GM19455 (cell line): ENCODE measurements around the gene PTGIR.

Experiments used
- ATAC-seq: cut with Tn5 transposase; IDR thresholded peaks from one replicate; pipeline ENCODE4 v1.9.1; 2021; ENCODE audit not compliant: unreplicated experiment

PTGIR gene

DNA sequence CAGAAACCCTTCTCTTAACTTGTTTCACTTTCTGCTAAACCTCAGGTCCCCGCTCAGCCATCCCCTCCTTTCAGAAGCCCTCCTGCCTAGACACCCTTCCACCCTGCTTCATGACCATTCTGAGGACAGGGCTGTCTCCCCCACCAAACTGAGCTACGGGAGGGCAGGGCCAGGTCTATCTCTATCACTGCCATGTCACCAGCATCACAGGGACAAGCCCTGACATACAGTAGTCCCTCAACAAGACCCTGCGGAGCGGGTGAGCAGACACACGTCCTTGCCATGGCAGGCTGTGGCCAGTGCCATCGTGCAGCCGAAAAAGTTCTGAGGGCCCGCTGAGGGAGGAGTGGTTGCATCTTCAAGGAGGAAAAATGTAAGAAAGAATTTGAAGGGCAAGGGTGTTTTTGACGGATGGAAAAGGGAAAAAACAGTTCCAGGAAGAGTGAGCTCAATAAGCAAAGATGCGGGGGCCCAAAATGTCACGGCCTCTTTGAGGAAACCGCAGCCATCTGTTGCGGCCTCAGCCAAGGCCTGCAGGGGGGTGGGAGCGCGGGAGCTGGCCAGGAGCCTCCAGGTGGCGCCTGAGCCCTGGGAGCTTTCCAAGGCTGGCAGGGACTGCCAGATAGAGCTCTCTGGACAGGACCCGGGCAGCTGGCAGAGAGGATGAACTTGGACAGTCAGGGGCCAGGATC is 8.1 kb downstream of the PTGIR start:
- ATAC-seq = no peak

DNA sequence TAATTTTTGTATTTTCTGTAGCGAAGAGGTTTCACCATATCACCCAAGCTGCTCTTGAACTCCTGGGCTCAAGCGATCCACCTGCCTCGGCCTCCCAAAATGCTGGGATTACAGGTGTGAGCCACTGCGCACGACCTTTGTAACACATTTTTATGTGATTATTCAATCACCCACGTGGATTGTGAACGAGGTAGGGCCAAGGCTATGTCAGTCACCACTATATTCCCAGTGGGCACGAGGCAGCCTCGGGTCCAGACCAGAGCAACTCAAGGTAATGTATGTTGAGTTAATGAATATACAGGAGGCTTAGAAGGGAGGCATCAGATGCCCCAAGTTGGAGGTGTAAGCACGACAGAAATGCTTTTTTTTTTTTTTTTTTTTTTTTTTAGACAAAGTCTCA is 8.9 kb downstream of the PTGIR start:
- no peak for ATAC-seq

DNA sequence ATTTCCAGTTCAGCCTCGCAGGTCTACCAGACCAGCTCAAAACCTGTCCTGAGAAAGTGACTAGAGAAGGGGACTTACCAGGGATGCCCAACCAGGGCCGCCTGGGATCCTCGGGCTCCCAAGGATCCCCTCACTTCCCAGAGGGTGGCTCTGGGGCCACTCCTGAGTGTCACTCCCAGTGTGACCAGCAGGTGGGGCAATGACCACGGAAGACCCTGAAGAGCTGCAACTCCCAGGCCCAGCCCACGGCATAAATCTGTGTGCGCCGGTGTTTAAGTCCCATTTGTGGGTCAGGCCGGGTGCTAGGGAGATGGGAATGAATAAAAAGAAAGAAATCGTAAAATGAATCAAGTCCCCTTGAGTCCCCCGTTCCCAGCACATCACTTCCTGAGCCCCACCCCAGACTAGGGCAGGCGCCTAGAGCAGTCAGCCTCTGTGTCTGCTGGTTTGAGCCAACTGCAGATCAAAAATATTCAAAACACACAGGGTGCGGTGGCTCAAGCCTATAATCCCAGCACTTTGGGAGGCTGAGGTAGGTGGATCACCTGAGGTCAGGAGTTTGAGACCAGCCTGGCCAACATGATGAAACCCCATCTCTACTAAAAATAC is 10.7 kb downstream of the PTGIR start:
- no peak for ATAC-seq

DNA sequence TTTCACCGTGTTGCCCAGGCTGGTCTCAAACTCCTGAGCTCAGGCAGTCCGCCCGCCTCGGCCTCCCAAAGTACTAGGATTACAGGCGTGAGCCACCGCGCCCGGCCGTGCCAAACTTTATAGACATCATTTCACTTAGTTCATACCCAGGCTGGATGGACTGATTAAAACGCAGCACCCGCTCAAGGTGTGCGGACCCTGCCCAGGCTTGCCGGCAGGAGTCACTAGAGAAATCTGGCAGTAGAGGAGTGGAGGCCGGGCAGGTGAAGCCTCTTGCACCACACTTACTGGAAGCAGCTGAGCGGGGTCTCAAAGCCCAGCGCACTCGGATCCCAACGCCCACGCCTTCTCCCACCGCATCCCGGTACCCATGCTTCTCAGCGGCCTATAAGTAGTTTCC is 11.4 kb downstream of the PTGIR start:
- ATAC-seq = no peak

DNA sequence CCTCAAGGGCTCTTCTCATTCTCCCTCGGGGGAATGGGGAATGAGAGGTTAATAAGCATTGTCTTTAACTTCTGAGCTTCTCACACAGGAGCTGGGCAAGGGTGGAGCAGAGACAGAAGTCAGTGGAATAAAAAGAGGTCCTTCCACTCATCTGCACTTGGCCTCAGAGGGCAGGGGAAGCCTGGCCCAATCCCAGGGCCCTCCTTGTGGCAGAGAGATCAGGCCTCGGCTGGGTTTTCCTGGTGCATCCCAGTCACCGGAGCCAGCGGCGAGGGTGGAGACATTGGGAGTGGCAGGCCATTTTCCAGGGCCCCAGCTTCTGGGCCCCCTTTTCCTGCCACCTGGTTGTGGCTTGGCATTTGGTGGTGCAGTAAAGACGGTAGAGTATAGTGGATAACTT is 13.1 kb downstream of the PTGIR start:
- no peak for ATAC-seq

DNA sequence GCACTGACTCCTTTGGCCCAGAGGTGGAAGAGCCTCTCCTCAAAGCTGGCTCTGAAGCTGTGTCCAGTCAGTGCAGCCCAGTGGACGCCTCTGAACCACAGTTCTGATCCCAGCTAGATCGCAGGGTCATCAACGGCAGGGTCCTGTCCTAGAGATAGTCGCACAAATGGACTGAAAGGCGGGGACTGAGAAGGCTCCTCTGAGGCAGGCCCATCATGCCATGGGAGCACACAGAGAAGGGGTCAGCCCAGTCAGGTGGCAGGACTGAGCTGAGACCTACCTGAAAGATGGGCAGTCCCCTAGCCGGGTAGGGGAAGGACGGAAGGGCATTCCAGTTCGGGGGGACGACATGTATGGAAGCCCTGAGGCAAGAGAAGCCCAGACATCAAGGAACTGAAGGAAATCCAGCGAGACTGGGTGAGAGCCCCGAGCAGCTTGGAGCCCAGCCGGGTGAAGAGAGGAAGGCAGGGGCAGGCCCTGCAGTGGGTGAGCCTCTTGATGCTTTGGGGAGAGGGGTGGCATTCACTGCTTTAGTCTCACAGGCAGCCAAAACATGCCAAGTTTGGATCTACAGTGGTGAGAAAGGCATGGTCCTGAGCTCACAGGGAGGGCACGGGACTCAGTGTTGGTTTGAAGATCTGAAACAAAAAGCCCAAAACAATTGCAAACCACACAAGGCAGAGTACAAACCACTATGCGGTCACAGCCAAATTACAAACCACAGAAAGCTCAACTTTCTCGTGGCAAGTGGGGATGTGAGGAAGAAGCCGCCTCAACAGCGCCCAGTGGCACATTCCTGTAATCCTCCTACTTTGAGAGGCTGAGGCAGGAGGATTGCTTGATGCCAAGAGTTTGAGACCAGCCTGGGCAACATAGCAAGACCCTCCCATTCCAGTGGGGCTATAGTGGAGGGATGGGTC is 13.8 kb downstream of the PTGIR start:
- ATAC-seq = no peak

DNA sequence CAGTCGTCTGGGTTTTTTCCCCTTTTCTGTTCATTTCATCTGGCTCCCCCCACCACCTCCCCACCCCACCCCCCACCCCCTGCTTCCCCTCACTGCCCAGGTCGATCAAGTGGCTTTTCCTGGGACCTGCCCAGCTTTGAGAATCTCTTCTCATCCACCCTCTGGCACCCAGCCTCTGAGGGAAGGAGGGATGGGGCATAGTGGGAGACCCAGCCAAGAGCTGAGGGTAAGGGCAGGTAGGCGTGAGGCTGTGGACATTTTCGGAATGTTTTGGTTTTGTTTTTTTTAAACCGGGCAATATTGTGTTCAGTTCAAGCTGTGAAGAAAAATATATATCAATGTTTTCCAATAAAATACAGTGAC is 14.5 kb downstream of the PTGIR start:
- ATAC-seq = no peak

DNA sequence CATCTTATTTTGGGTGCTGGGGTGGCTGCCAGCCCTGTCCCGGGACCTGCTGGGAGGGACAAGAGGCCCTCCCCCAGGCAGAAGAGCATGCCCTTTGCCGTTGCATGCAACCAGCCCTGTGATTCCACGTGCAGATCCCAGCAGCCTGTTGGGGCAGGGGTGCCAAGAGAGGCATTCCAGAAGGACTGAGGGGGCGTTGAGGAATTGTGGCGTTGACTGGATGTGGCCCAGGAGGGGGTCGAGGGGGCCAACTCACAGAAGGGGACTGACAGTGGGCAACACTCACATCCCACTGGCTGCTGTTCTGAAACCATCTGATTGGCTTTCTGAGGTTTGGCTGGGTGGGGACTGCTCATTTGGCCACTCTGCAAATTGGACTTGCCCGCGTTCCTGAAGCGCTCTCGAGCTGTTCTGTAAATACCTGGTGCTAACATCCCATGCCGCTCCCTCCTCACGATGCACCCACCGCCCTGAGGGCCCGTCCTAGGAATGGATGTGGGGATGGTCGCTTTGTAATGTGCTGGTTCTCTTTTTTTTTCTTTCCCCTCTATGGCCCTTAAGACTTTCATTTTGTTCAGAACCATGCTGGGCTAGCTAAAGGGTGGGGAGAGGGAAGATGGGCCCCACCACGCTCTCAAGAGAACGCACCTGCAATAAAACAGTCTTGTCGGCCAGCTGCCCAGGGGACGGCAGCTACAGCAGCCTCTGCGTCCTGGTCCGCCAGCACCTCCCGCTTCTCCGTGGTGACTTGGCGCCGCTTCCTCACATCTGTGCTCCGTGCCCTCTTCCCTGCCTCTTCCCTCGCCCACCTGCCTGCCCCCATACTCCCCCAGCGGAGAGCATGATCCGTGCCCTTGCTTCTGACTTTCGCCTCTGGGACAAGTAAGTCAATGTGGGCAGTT is 15.1 kb downstream of the PTGIR start:
- ATAC-seq = no peak

DNA sequence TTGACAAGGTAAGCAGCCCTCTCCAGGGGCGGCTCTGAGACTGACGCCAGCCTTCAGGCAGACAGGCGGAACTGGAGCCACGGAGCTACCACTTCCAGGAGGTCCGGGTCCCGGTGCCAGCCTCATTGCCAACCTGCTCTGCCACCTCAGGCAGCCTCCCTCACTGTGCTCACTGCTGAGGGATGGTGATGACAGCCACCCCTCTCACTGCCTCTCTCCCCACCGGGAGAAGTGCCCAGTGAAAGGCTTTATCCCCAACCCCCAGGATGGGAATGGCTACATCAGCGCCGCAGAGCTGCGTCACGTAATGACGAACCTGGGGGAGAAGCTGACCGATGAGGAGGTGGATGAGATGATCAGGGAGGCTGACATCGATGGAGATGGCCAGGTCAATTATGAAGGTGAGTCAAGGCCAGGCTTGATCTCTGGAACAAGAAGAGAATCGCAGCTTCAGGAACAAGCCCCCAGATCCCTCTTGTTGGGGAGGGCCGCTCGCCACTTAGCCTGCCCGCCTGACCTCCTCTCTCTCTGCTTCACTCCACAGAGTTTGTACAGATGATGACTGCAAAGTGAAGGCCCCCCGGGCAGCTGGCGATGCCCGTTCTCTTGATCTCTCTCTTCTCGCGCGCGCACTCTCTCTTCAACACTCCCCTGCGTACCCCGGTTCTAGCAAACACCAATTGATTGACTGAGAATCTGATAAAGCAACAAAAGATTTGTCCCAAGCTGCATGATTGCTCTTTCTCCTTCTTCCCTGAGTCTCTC is 16.1 kb downstream of the PTGIR start:
- ATAC-seq = no peak

DNA sequence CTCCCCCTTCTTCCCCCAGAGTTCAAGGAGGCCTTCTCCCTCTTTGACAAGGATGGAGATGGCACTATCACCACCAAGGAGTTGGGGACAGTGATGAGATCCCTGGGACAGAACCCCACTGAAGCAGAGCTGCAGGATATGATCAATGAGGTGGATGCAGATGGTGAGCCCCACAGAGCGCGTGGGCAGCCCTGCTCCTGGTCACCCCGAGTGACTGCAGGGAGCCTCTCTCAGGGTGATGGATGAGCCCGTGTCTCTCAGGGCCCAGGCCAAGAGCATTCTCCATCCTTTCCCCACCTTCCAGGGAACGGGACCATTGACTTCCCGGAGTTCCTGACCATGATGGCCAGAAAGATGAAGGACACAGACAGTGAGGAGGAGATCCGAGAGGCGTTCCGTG is 16.7 kb downstream of the PTGIR start:
- no peak for ATAC-seq

DNA sequence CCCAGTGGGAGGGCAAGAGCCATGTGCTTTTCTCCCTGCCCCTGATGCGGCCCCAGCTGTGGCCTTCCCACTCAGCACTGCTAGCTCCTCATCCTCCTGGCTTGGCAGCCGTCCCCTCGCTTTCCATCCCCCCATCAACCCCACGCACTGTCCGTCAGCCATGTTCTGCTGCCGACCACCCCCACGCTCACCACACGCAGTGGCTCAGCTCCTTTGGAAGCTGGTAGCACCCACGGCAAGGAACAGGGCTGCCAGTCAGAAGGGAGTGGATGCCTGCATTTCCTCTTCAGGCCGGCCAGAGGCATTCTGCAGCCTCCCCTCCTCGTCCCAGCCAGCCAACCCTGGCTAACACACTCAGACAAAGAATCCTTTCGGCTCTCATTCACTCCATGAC is 17.4 kb downstream of the PTGIR start:
- ATAC-seq = no peak

DNA sequence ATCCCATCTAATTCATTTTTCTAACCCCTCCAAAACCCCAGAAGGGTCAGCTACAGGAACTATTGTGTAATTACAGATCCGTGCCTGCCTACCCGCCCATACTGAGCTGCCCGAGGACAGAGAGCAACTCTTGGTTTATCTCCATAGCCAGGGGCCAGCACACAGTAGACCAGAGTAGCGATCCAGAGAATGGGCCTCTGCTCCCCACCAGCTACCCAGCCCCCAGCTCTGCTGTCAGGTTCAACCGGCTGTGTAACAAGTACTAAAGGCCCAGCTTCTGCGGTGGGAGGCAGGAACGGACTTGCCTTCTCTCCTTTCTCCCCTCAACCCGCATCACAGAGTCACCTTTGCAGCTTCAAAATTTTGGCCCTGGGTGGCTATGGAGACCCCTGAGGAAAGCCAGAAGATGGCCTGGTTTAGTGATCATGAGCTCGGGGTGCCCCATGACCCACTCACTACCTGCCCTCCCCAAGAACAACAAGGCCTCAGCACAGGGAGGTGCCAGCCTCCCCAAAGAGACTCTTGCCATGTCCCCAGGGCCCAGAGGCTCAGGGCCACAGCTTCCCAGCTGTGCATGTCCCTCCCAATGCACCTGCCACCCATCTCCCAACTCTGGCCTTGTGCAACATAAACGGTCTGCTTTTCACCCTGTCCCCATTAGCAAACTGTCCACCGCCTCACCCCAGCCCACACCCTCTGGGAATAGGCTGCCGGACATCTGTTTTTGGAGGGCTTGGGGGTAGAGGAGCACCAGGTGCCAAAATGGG is 18.0 kb downstream of the PTGIR start:
- no peak for ATAC-seq

DNA sequence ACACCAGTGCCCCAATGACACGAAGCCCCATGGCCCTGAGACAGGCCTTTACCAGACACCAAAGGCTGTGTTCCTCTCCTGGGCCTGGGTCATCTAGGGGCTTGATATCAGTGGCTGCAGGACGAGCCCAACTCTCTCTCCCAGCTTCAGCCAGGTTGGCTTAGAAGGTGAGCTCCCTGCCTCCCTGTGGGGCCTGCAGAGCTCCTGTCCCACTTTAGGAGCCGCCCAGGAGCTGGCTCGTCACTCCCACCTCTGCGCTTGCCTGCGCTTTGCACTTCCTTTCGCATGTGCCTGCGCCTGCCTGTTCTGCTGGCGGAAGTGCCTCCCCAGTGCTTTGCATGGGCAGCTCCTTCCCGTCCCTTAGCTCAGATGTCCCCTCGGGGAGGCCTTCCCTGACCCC is 18.9 kb downstream of the PTGIR start:
- ATAC-seq = no peak

DNA sequence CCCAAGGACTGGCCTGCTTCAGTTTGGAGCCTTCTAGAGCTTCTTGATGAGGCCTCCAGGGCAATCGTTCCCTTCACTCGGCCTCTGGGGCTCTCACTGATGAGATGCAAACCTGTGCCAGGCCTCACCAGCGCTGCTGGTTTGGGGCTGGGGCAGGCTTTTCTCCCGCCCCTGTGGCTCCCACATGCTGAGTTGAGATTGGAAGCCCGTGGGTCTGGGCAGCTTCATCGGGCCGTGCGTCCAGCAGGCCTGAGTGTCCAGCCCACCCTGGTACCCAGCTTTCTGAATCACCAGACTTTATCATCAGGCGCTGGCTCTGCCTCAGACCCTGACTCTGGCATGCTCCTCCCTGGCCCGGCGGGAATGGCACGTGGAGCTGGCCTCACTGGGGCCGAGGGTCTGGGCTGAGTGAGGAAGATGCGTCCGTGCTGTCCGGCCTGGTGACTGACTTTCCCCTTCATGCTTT is 19.5 kb downstream of the PTGIR start:
- ATAC-seq = no peak

DNA sequence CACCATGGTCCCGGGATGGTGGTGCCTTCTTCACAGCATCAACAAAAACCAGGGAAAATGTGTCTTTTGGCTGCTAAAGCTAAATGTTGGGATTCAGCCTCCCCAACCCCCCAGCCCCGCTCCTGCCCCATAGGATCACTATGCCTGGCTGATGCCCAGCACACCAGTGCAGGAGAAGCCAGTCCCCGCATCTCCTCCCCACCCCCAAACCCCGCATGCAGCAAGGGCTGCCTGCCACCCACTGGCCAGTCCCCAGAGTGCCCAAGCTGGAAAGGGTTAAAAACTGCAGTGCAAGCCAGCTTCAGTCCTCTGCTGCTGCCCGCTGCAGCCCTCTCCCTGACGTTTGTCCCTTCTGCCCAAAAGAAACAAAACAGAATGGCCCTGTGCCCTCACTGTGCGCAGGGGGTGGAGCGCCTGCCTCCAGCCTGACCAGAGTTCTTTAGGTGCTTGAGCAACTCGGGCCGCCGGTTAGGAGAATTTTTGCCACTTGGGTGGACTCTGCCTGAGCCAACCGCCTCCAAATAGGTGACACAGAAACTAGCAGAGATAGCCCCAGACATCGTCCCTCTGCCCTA is 20.0 kb downstream of the PTGIR start:
- ATAC-seq = no peak

DNA sequence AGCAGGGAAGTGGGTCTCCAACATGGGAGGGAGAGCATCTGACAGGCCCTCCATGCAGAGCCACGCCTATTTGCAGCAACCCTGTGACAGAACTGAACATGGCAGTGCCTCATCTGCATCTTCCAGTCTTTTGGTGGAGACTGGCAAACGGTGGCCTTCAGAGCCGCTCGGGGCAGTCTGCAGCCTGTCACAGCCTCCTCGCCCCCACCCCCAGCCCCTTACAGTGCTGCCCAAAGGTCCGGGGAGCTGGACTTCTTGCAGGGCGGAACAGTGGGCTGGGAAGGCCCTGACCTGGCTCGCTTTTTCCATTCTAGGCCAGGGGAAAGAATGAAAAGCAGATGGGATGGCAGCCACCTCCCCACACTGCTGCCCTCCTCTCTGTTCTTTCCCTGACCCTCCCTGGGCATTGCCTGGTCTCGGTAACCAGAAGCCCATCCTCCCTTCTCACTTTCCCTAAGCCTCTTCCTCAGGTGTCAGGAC is 21.1 kb downstream of the PTGIR start:
- ATAC-seq = no peak

DNA sequence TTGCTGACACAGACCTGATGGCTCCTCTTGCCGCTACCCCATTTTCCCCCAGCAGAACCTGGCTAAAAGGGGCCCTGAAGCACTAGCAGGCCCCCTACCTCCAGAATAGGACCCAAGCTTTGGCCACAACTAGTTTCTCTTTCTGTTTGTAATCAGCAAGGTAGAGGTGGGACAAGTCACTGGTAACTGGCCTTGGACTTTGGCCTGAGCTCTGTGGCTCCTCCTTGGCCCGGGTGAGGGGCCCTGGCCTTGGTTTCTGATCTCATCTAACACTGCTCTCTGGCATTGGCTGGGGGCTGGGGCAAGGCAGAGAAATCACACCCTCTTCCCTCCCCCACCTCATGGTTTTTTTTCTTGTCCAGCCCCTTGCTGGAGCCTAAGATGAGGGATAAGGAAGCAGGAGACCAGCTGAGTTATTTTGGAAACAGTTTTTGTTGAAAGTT is 21.7 kb downstream of the PTGIR start:
- no peak for ATAC-seq

DNA sequence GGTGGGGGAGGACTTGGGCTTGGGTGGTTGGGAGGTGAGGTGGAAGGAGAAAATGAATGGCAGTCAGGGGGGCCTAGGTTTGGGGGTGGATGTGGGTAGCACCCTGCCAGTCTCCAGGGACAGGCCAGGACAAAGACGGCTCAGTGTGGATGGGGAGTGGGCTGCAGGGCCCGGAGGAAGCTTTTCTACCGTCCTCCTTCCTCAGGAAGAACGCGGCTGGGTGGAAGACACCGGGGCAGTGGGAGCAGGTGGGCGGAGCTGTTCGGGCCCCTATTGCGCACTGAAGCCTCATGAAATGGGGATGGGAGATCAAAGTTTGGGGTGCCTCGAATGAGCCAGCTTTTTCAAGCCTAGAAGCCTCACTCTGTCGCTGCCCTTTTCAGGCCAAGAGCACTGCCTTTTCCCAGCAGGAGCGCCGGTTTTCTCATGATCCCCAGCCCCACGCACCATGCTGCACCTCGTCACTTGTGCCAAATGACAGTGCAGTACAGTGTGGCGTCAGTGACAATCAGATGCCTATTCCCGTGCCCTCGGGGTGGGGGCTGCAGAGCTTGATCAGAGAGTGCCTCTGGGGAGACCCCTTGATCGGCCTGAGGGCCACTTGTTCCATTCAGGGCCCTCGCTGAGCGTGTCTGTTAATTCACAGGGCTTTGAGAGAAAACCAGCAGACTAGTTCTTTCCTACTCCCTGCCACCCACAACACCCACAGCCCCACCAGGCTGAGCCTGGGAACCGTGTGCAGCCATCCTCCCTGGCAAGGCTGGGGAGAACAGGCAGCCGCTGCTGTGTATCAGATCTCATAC is 22.3 kb downstream of the PTGIR start:
- no peak for ATAC-seq
